HCT116 (cell line): ENCODE measurements around the gene SLC8A2. TPM values are rescaled to one million over a fixed set of nuclear protein-coding genes. Genes with fewer than 3 reads are reported as not detected.

Experiments used
- ATAC-seq: fragments of 200-7000 bp; cut with Tn5 transposase; 2 replicates; pipeline ENCODE4 v1.9.1; 2020; ENCODE audit warnings: mild to moderate bottlenecking, moderate library complexity
- BruUV-seq: library from RNA; stranded (reverse); fragments of 400-500 nt; replicated peaks from 2 replicates; lab custom pipeline; 2021; lab: Mats Ljungman, UMichigan
- CTCF ChIA-PET: fragments of 300-600 bp; sonication (Branson Sonifier 250); formaldehyde crosslinking; loops from one replicate; lab custom pipeline; 2021; ENCODE audit warnings: antibody characterized with exemption; lab: Charles Lee
- POLR2A ChIA-PET: fragments of 300-600, 350-600 bp; sonication (Branson Sonifier 250); formaldehyde crosslinking; loops from one replicate; lab custom pipeline; 2021; ENCODE audit warnings: antibody characterized with exemption; lab: Charles Lee
- RAD21 ChIA-PET, 2 experiments: fragments of 300-600 bp; sonication (Branson Sonifier 250); formaldehyde crosslinking; loops; one replicate each; lab custom pipeline; 2023; ENCODE audit warnings: low total read pairs in 2 of 2; ENCODE audit not compliant: uncharacterized antibody in 2 of 2, unreplicated experiment in 2 of 2, low non-redundant PET in 1 of 2; lab: Charles Lee
- DNase-seq: peaks from one replicate; pipeline ENCODE4 v3.0.0-alpha.2; 2010; ENCODE audit warnings: low read depth, low spot score
- H2AFZ ChIP-seq: fragments of 200-600 bp; shearing (Covaris generic), sonication (generic); 2 replicates; pipeline ENCODE4 v1.6.1; 2017; ENCODE audit warnings: low read depth, mixed run types, mixed read lengths, antibody characterized with exemption, low read length; ENCODE audit not compliant: poor library complexity, severe bottlenecking
- H3K27ac ChIP-seq: 2 replicates; pipeline ENCODE4 v1.5.1; 2012; ENCODE audit warnings: low read depth, low read length
- H3K27me3 ChIP-seq: fragments of 200-600 bp; sonication (generic); 2 replicates; pipeline ENCODE4 v1.6.1; 2016; ENCODE audit warnings: mixed run types, low read length, mixed read lengths; ENCODE audit not compliant: insufficient read depth
- H3K36me3 ChIP-seq, 2 experiments: fragments of 200-500 bp in 1 of 2; fragments of 200-600 bp in 1 of 2; sonication (Bioruptor generic) in 1 of 2; sonication (generic) in 1 of 2; 2 replicates each; pipeline versions ENCODE4 v1.5.1 to v1.6.1; 2014 to 2016; ENCODE audit warnings: low read length in 2 of 2, inconsistent platforms in 1 of 2, mixed read lengths in 1 of 2, mixed run types in 1 of 2; ENCODE audit not compliant: insufficient read depth in 2 of 2, control insufficient read depth in 1 of 2
- H3K4me1 ChIP-seq, 2 experiments: fragments of 200-600 bp in 1 of 2; sonication (generic) in 1 of 2; 2 replicates each; pipeline versions ENCODE4 v1.5.1 to v1.6.1; 2012 to 2017; ENCODE audit warnings: low read length in 2 of 2, inconsistent platforms in 1 of 2, mild to moderate bottlenecking in 1 of 2, mixed read lengths in 1 of 2, mixed run types in 1 of 2, moderate library complexity in 1 of 2; ENCODE audit not compliant: insufficient read depth in 2 of 2, control insufficient read depth in 1 of 2
- H3K4me2 ChIP-seq: fragments of 200-600 bp; sonication (generic); 2 replicates; pipeline ENCODE4 v1.6.1; 2017; ENCODE audit warnings: mixed run types, low read length, mixed read lengths
- H3K4me3 ChIP-seq, 2 experiments: fragments of 200-600 bp in 1 of 2; sonication (generic) in 1 of 2; replicated peaks in 1 of 2; 2 replicates each; pipeline ENCODE4 v1.5.1; 2011 to 2016; ENCODE audit warnings: low read length in 2 of 2, control low read depth in 1 of 2, low read depth in 1 of 2, mild to moderate bottlenecking in 1 of 2, mixed read lengths in 1 of 2, mixed run types in 1 of 2
- H3K79me2 ChIP-seq: fragments of 200-600 bp; sonication (generic); 2 replicates; pipeline ENCODE4 v1.6.1; 2017; ENCODE audit warnings: mild to moderate bottlenecking, mixed run types, low read length, moderate library complexity, mixed read lengths; ENCODE audit not compliant: insufficient read depth
- H3K9ac ChIP-seq: fragments of 200-600 bp; sonication (generic); 2 replicates; pipeline ENCODE4 v1.6.1; 2016; ENCODE audit warnings: low read length, mixed read lengths
- H3K9me2 ChIP-seq: fragments of 200-600 bp; sonication (generic), shearing (Covaris generic); 2 replicates; pipeline ENCODE4 v1.6.1; 2017; ENCODE audit warnings: mixed run types, mild to moderate bottlenecking, moderate library complexity; ENCODE audit not compliant: insufficient read depth
- H3K9me3 ChIP-seq, 2 experiments: fragments of 200-500 bp in 1 of 2; fragments of 200-600 bp in 1 of 2; sonication (Bioruptor generic) in 1 of 2; sonication (generic) in 1 of 2; 2 replicates each; pipeline ENCODE4 v1.6.1; 2014 to 2017; ENCODE audit warnings: low read length in 2 of 2, mixed read lengths in 2 of 2, inconsistent platforms in 1 of 2, low read depth in 1 of 2, mild to moderate bottlenecking in 1 of 2, mixed run types in 1 of 2, moderate library complexity in 1 of 2; ENCODE audit not compliant: control insufficient read depth in 1 of 2, insufficient read depth in 1 of 2
- H4K20me1 ChIP-seq: fragments of 200-600 bp; sonication (generic), shearing (Covaris generic); 2 replicates; pipeline ENCODE4 v1.6.1; 2017; ENCODE audit warnings: mixed run types, mild to moderate bottlenecking, moderate library complexity; ENCODE audit not compliant: insufficient read depth
- CBX3 ChIP-seq: IDR thresholded peaks from 2 replicates; pipeline ENCODE4 v1.6.1; 2012; ENCODE audit warnings: low read depth
- CTCF ChIP-seq, 3 experiments: fragments of 200-600 bp in 1 of 3; sonication (generic) in 1 of 3; IDR thresholded peaks in 2 of 3; conservative IDR thresholded peaks in 1 of 3; 2 replicates each; pipeline ENCODE4 v1.5.1; 2012 to 2017; ENCODE audit warnings: low read depth in 2 of 3, low read length in 2 of 3, antibody characterized with exemption in 1 of 3, borderline replicate concordance in 1 of 3, control low read depth in 1 of 3, mild to moderate bottlenecking in 1 of 3, mixed read lengths in 1 of 3, mixed run types in 1 of 3, moderate library complexity in 1 of 3; ENCODE audit not compliant: insufficient read depth in 1 of 3
- EGR1 ChIP-seq: IDR thresholded peaks from 2 replicates; pipeline ENCODE4 v1.6.1; 2012; ENCODE audit warnings: low read depth
- JUND ChIP-seq: IDR thresholded peaks from 2 replicates; pipeline ENCODE4 v1.6.1; 2012
- POLR2A ChIP-seq: IDR thresholded peaks from 2 replicates; pipeline ENCODE4 v1.7.0; 2011; ENCODE audit warnings: borderline replicate concordance; ENCODE audit not compliant: insufficient read depth, insufficient read length; ENCODE audit errors: extremely low read depth
- REST ChIP-seq: IDR thresholded peaks from 2 replicates; pipeline ENCODE4 v1.6.1; 2012; ENCODE audit warnings: low read depth
- SP1 ChIP-seq: IDR thresholded peaks from 2 replicates; pipeline ENCODE4 v1.6.1; 2012; ENCODE audit warnings: low read depth
- YY1 ChIP-seq: IDR thresholded peaks from 2 replicates; pipeline ENCODE4 v1.6.1; 2011; ENCODE audit warnings: low read length, low read depth, moderate library complexity, mild to moderate bottlenecking; ENCODE audit not compliant: insufficient replicate concordance; ENCODE audit errors: extremely low read depth
- intact Hi-C: fragments of 100-400 bp; cut with micrococcal nuclease; formaldehyde crosslinking; loops from 2 replicates; pipeline ENCODE4 v1.10.0; 2022
- total RNA-seq: library from RNA; stranded (reverse); gene quantifications from one replicate; pipeline ENCODE4 v1.2.1, GENCODE V29; 2021; ENCODE audit not compliant: unreplicated experiment

SLC8A2 gene
- total RNA-seq, 1 experiment from 2014 or later = 0.98 TPM

- H4K20me1 ChIP-seq = no peaks in the 10 kb centered on the region
- ChIA-PET RAD21 (no interaction called here), POLR2A (no interaction called here), CTCF (no interaction called here)
- intact Hi-C loops = no loop called here
- H3K4me2 ChIP-seq = no peak overlapping the region
- no peak overlapping the region for H3K27ac ChIP-seq
- H3K79me2 ChIP-seq = no peaks in the 10 kb centered on the region
- H3K9me2 ChIP-seq = no peaks in the 10 kb centered on the region
- TF ChIP-seq CTCF (IDR thresholded peaks at IDR 0.05 in 2 of 3, conservative IDR thresholded peaks at IDR 0.05 in 1 of 3; ENCODE audit: borderline replicate concordance in 1 of 3, insufficient read depth in 1 of 3, low read depth in 2 of 3, low read length in 2 of 3) (no peak), POLR2A (no peak), SP1 (no peak), EGR1 (no peak), CBX3 (no peak), YY1 (no peak), REST (no peak), JUND (no peak)
- peaks cover 0 to 15% of the 10 kb centered on the region in 2 experiments; a peak in 3 of 4 replicates for H3K4me1 ChIP-seq
- no TSS peak for BruUV-seq
- ATAC-seq (no peak), DNase-seq (no peak)
- no peak overlapping the region for H2AFZ ChIP-seq
- H3K9ac ChIP-seq = no peak overlapping the region
- no peaks in the 10 kb centered on the region for H3K36me3 ChIP-seq
- peaks cover 40% of the 10 kb centered on the region for H3K27me3 ChIP-seq
- no peak overlapping the region for H3K4me3 ChIP-seq
- no peaks in the 10 kb centered on the region for H3K9me3 ChIP-seq
Observed at GRCh38 chr19:47469719-47470118, 2.0 kb downstream of the SLC8A2 start.
